NCI-H2171 (cell line): ENCODE data around the gene OR5F1.

ENCODE experiments used
- DNase-seq: peaks from one replicate; lab custom pipeline; 2025; lab: John Stamatoyannopoulos, UW

OR5F1 gene

GRCh38 chr11:55994525-55994924, at the start of gene OR5F1:
Gene OR5F1 (minus strand): TSS chr11:55994625. CDS start chr11:55994625, 0 bp downstream.
- DNase-seq: no peak

- no peak for DNase-seq
Measured at GRCh38 chr11:56027354-56027753, 32.9 kb upstream of the OR5F1 start, which contains the start of gene OR5AS1. Gene OR5AS1 (plus strand): TSS chr11:56027654. CDS start chr11:56030419, 2,765 bp downstream.

GRCh38 chr11:56013805-56014204, 19.4 kb upstream of the OR5F1 start:
- no peak for DNase-seq

GRCh38 chr11:56010716-56011115, 16.3 kb upstream of the OR5F1 start:
- DNase-seq: no peak

GRCh38 chr11:55970935-55971334, 23.5 kb downstream of the OR5F1 start:
- no peak for DNase-seq

- DNase-seq: no peak
Measured at GRCh38 chr11:55969845-55970244, 24.6 kb downstream of the OR5F1 start, which contains the start of gene OR10AG1. Gene OR10AG1 (minus strand): TSS chr11:55969945. CDS start chr11:55969907, 38 bp downstream.

- no peak for DNase-seq
Measured at GRCh38 chr11:55967914-55968313, 26.5 kb downstream of the OR5F1 start.

- no peak for DNase-seq
Measured at GRCh38 chr11:55966391-55966790, 28.0 kb downstream of the OR5F1 start.

- DNase-seq: no peak
Measured at GRCh38 chr11:55956521-55956920, 37.9 kb downstream of the OR5F1 start.

GRCh38 chr11:55949330-55949729, 45.1 kb downstream of the OR5F1 start:
- no peak for DNase-seq
